ENCODE results near the gene SLC17A4.
"Not testable (repeated sequence)": the region's sequence is repeated elsewhere in the genome, so short reads cannot be mapped to it uniquely, and the experiment has no call there.

The SLC17A4 gene

GRCh38 chr6:25754535-25754934 is at the start of gene SLC17A4:
SLC17A4 (plus strand) TSS chr6:25754742; CDS start chr6:25761963, 7,221 bp downstream.
- no peak for DNase-seq

GRCh38 chr6:25706314-25707014 is 48.1 kb upstream of the SLC17A4 start:
- peak; percentile 44 for DNase-seq

- no peak for DNase-seq
Observed at GRCh38 chr6:25709761-25710160, 44.8 kb upstream of the SLC17A4 start.

GRCh38 chr6:25710287-25710686 is 44.3 kb upstream of the SLC17A4 start:
- DNase-seq, result no peak

- peak; percentile 63 for DNase-seq
Observed at GRCh38 chr6:25713824-25714223, 40.7 kb upstream of the SLC17A4 start.

GRCh38 chr6:25714765-25715164 is 39.8 kb upstream of the SLC17A4 start:
- DNase-seq, result no peak

GRCh38 chr6:25715794-25716193 is 38.7 kb upstream of the SLC17A4 start:
- no peak for DNase-seq

- peak; percentile 58 for DNase-seq
Observed at GRCh38 chr6:25717866-25718740, 36.4 kb upstream of the SLC17A4 start.

- no peak for DNase-seq
Observed at GRCh38 chr6:25726122-25726911, 28.2 kb upstream of the SLC17A4 start.

GRCh38 chr6:25727028-25727427 is 27.5 kb upstream of the SLC17A4 start:
- no peak for DNase-seq

GRCh38 chr6:25730907-25731306 is 23.6 kb upstream of the SLC17A4 start:
- no peak for DNase-seq

- no peak for DNase-seq
Observed at GRCh38 chr6:25731721-25732120, 22.8 kb upstream of the SLC17A4 start.

- no peak for DNase-seq
Observed at GRCh38 chr6:25732468-25733198, 21.9 kb upstream of the SLC17A4 start.

GRCh38 chr6:25735261-25735660 is 19.3 kb upstream of the SLC17A4 start:
- no peak for DNase-seq

- DNase-seq, result no peak
Observed at GRCh38 chr6:25743868-25744267, 10.7 kb upstream of the SLC17A4 start.

GRCh38 chr6:25745836-25746235 is 8.7 kb upstream of the SLC17A4 start:
- DNase-seq, result no peak

GRCh38 chr6:25746968-25747367 is 7.6 kb upstream of the SLC17A4 start:
- no peak for DNase-seq

- DNase-seq, result no peak
Observed at GRCh38 chr6:25747477-25747876, 7.1 kb upstream of the SLC17A4 start.

GRCh38 chr6:25748049-25748448 is 6.5 kb upstream of the SLC17A4 start:
- DNase-seq, result no peak

GRCh38 chr6:25748601-25749517 is 5.7 kb upstream of the SLC17A4 start:
- not testable (repeated sequence) for DNase-seq

GRCh38 chr6:25749837-25750236 is 4.7 kb upstream of the SLC17A4 start:
- no peak for DNase-seq

Data from NCI-H1105 treated with DMSO at 0.1 percent for 48 hours (cell line).